ENCODE measurements around the gene PDCD1.
A peak's percentile ranks its signal among the peaks of the same experiment; 100 is the strongest.

Gene PDCD1

GRCh38 chr2:241815477-241816430, 42.9 kb downstream of the PDCD1 start:
- no peaks in the 10 kb centered on the region for H3K79me1 ChIP-seq (replicated peaks; ENCODE audit: low read length, poor library complexity, severe bottlenecking)
- H3K27me3 ChIP-seq (ENCODE audit: control insufficient read depth in 1 of 2, insufficient read depth in 1 of 2, low read length in 2 of 2), result peaks cover 0 to 42% of the 10 kb centered on the region in 2 experiments
- H3K9ac ChIP-seq (ENCODE audit: low read length), result no peak overlapping the region
- H3K18ac ChIP-seq (ENCODE audit: low read depth in 1 of 2, low read length in 2 of 2), result no peak overlapping the region
- no peak overlapping the region for H3K14ac ChIP-seq (ENCODE audit: low read length in 2 of 2)
- no peak for DNase-seq
- no peak overlapping the region for H2BK5ac ChIP-seq (ENCODE audit: low read depth, low read length, poor library complexity, severe bottlenecking)
- H2BK12ac ChIP-seq (ENCODE audit: low read length in 2 of 2), result no peak overlapping the region
- H2AFZ ChIP-seq (ENCODE audit: low read depth, low read length), result no peak overlapping the region
- no peak overlapping the region for H2BK120ac ChIP-seq (ENCODE audit: low read depth, low read length)
- no peak overlapping the region for H3K4me3 ChIP-seq (ENCODE audit: insufficient read depth in 1 of 2, low read depth in 1 of 2, low read length in 2 of 2)
- no peak overlapping the region for H3K4me2 ChIP-seq (ENCODE audit: low read length, poor library complexity, severe bottlenecking)
- no peak overlapping the region for H4K8ac ChIP-seq (ENCODE audit: low read length)
- H3K27ac ChIP-seq (ENCODE audit: low read length, poor library complexity, severe bottlenecking), result no peak overlapping the region
- H3K4ac ChIP-seq (ENCODE audit: low read depth in 1 of 2, low read length in 2 of 2), result no peak overlapping the region
- H3K36me3 ChIP-seq (ENCODE audit: control insufficient read depth in 1 of 2, insufficient read depth in 2 of 2, low read depth in 1 of 2, low read length in 2 of 2), result no peaks in the 10 kb centered on the region
- WGBS, result 88% methylated on average over 48 of the region's 48 CpGs
- H3K4me1 ChIP-seq (ENCODE audit: control insufficient read depth, insufficient read depth, low read depth, low read length), result no peaks in the 10 kb centered on the region
- H3K23ac ChIP-seq (ENCODE audit: low read length in 2 of 2), result no peak overlapping the region
- no peaks in the 10 kb centered on the region for H3K9me3 ChIP-seq (ENCODE audit: control insufficient read depth, low read length)
- no peak overlapping the region for H4K91ac ChIP-seq (ENCODE audit: low read length)
- H2AK5ac ChIP-seq (ENCODE audit: low read length, severe bottlenecking), result no peak overlapping the region
- H2BK15ac ChIP-seq (ENCODE audit: low read depth, poor library complexity, severe bottlenecking), result no peak overlapping the region

DNA sequence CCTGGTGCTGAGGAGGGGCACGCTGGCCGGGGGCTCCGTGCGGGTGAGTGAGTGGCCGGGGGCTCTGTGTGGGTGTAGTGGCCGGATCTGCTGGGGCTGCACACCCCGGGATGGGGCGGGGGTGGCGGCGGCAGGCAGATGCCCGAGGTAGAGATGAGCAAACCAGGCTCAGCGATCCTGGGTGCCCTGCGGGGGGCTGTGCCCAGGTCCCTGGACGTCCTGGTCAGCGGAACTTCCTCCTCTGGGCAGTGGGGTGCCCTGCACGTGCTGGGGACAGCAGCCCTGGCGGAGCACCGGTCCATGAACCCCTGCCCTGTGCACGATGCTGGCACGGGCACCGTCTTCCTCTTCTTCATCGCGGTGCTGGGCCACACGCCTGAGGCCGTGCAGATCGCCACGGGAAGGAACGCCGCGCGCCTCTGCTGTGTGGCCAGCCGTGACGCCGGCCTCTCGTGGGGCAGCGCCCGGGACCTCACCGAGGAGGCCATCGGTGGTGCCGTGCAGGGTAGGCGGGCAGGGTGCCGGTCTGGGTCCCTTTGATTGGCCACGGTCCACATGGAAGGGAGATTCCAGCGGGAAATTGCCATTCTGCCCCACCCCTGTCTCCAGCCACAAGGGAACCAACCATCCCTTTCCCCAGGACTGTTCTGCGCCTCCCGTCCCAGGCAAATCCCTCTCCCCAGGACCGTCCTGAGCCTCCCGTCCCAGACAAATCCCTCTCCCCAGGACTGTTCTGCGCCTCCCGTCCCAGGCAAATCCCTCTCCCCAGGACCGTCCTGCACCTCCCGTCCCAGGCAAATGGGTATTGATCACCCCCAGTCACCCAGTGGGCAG, 43.8 kb downstream of the PDCD1 start:
- no peak overlapping the region for H2BK120ac ChIP-seq (ENCODE audit: low read depth, low read length)
- no peak overlapping the region for H2AK5ac ChIP-seq (ENCODE audit: low read length, severe bottlenecking)
- H3K9ac ChIP-seq (ENCODE audit: low read length), result no peak overlapping the region
- H3K4ac ChIP-seq (ENCODE audit: low read depth in 1 of 2, low read length in 2 of 2), result no peak overlapping the region
- 91% methylated on average over 50 of the region's 52 CpGs for WGBS
- H3K79me1 ChIP-seq (replicated peaks; ENCODE audit: low read length, poor library complexity, severe bottlenecking), result no peaks in the 10 kb centered on the region
- DNase-seq, result no peak
- H3K23ac ChIP-seq (ENCODE audit: low read length in 2 of 2), result no peak overlapping the region
- H4K8ac ChIP-seq (ENCODE audit: low read length), result no peak overlapping the region
- no peak overlapping the region for H3K18ac ChIP-seq (ENCODE audit: low read depth in 1 of 2, low read length in 2 of 2)
- H2AFZ ChIP-seq (ENCODE audit: low read depth, low read length), result no peak overlapping the region
- no peaks in the 10 kb centered on the region for H3K4me1 ChIP-seq (ENCODE audit: control insufficient read depth, insufficient read depth, low read depth, low read length)
- peaks cover 0 to 34% of the 10 kb centered on the region in 2 experiments for H3K27me3 ChIP-seq (ENCODE audit: control insufficient read depth in 1 of 2, insufficient read depth in 1 of 2, low read length in 2 of 2)
- H3K4me3 ChIP-seq (ENCODE audit: insufficient read depth in 1 of 2, low read depth in 1 of 2, low read length in 2 of 2), result peak overlapping the region in 1 of 2 experiments; percentile 20
- H3K9me3 ChIP-seq (ENCODE audit: control insufficient read depth, low read length), result no peaks in the 10 kb centered on the region
- no peaks in the 10 kb centered on the region for H3K36me3 ChIP-seq (ENCODE audit: control insufficient read depth in 1 of 2, insufficient read depth in 2 of 2, low read depth in 1 of 2, low read length in 2 of 2)
- H3K4me2 ChIP-seq (ENCODE audit: low read length, poor library complexity, severe bottlenecking), result no peak overlapping the region
- H3K14ac ChIP-seq (ENCODE audit: low read length in 2 of 2), result no peak overlapping the region
- no peak overlapping the region for H3K27ac ChIP-seq (ENCODE audit: low read length, poor library complexity, severe bottlenecking)
- H2BK15ac ChIP-seq (ENCODE audit: low read depth, poor library complexity, severe bottlenecking), result no peak overlapping the region
- H2BK12ac ChIP-seq (ENCODE audit: low read length in 2 of 2), result no peak overlapping the region
- no peak overlapping the region for H2BK5ac ChIP-seq (ENCODE audit: low read depth, low read length, poor library complexity, severe bottlenecking)
- no peak overlapping the region for H4K91ac ChIP-seq (ENCODE audit: low read length)

DNA sequence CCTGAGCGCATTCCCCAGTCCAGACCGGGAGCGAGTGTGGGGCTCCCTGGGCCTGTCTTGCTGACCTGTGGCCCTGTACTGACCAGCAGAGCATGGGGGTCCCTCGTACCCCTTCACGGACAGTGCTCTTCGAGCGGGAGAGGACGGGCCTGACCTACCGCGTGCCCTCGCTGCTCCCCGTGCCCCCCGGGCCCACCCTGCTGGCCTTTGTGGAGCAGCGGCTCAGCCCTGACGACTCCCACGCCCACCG, 44.4 kb downstream of the PDCD1 start:
- Histone ChIP-seq H3K14ac (ENCODE audit: low read length in 2 of 2) (no peak overlapping the region), H3K4me2 (ENCODE audit: low read length, poor library complexity, severe bottlenecking) (no peak overlapping the region), H4K91ac (ENCODE audit: low read length) (no peak overlapping the region), H2BK12ac (ENCODE audit: low read length in 2 of 2) (no peak overlapping the region), H3K23ac (ENCODE audit: low read length in 2 of 2) (no peak overlapping the region), H3K79me1 (replicated peaks; ENCODE audit: low read length, poor library complexity, severe bottlenecking) (no peaks in the 10 kb centered on the region), H3K4ac (ENCODE audit: low read depth in 1 of 2, low read length in 2 of 2) (no peak overlapping the region), H4K8ac (ENCODE audit: low read length) (no peak overlapping the region), H2BK15ac (ENCODE audit: low read depth, poor library complexity, severe bottlenecking) (no peak overlapping the region), H2BK120ac (ENCODE audit: low read depth, low read length) (no peak overlapping the region), H3K18ac (ENCODE audit: low read depth in 1 of 2, low read length in 2 of 2) (no peak overlapping the region), H3K27ac (ENCODE audit: low read length, poor library complexity, severe bottlenecking) (no peak overlapping the region), H2BK5ac (ENCODE audit: low read depth, low read length, poor library complexity, severe bottlenecking) (no peak overlapping the region), H3K4me3 (ENCODE audit: insufficient read depth in 1 of 2, low read depth in 1 of 2, low read length in 2 of 2) (peak overlapping the region in 1 of 2 experiments; percentile 20), H2AK5ac (ENCODE audit: low read length, severe bottlenecking) (no peak overlapping the region), H3K36me3 (ENCODE audit: control insufficient read depth in 1 of 2, insufficient read depth in 2 of 2, low read depth in 1 of 2, low read length in 2 of 2) (no peaks in the 10 kb centered on the region), H3K9ac (ENCODE audit: low read length) (no peak overlapping the region), H2AFZ (ENCODE audit: low read depth, low read length) (no peak overlapping the region), H3K4me1 (ENCODE audit: control insufficient read depth, insufficient read depth, low read depth, low read length) (no peaks in the 10 kb centered on the region), H3K9me3 (ENCODE audit: control insufficient read depth, low read length) (no peaks in the 10 kb centered on the region), H3K27me3 (ENCODE audit: control insufficient read depth in 1 of 2, insufficient read depth in 1 of 2, low read length in 2 of 2) (peaks cover 4 to 37% of the 10 kb centered on the region in 2 experiments)
- DNase-seq, result no peak
- WGBS, result 94% methylated on average over 16 of the region's 17 CpGs

Data from mesenchymal stem cell (in vitro differentiated cells and primary cell).